Pancreas (tissue), 10 donors: ENCODE data around the gene SESN1. TPM values are rescaled to one million over a fixed set of nuclear protein-coding genes. Genes with fewer than 3 reads are reported as not detected.
A peak's percentile ranks its signal among the peaks of the same experiment; 100 is the strongest.

Experiments used
- ATAC-seq, 4 donors: fragments of 200-7000 bp; cut with Tn5 transposase; one replicate each; pipeline versions ENCODE4 v1.8.0 to v1.9.1; 2020; ENCODE audit warnings: mild to moderate bottlenecking in 4 of 4, moderate library complexity in 4 of 4
- DNase-seq, 6 donors: peaks; one replicate each; pipeline ENCODE4 v3.0.0-alpha.2; 2020
- FAIRE-seq: peaks from 2 replicates; lab custom pipeline; 2012; peaks lifted over from hg19 to GRCh38; lab: Jason Lieb, UNC
- H3K27ac ChIP-seq, 4 donors: fragments of 200-600 bp; sonication (generic); 1 replicate in 3 of 4; 2 replicates in 1 of 4; pipeline versions ENCODE4 v1.5.0 to v1.8.0; 2020
- H3K27me3 ChIP-seq, 4 donors: fragments of 200-600 bp; one replicate each; pipeline ENCODE4 v1.8.0; 2021
- H3K36me3 ChIP-seq, 3 donors: fragments of 200-600 bp; sonication (generic) in 1 of 3; one replicate each; pipeline versions ENCODE4 v1.5.0 to v1.8.0; 2020 to 2021
- H3K4me1 ChIP-seq, 3 donors: fragments of 200-600 bp; one replicate each; pipeline ENCODE4 v1.8.0; 2021
- H3K4me3 ChIP-seq, 4 donors: fragments of 200-600 bp; sonication (generic) in 2 of 4; one replicate each; pipeline versions ENCODE4 v1.5.0 to v1.8.0; 2020 to 2021
- H3K9me3 ChIP-seq, 4 donors: fragments of 200-600 bp; one replicate each; pipeline ENCODE4 v1.8.0; 2021
- WGBS, 2 donors: extraction: QIAGEN DNeasy Blood & Tissue Kit; methylation state at CpG; one replicate each; pipeline ENCODE4 v1.1.7; 2013; 5-methylcytosine and 5-hydroxymethylcytosine counted together
- intact Hi-C, 3 donors: fragments of 100-400 bp; cut with DNase I; formaldehyde crosslinking; loops; one replicate each; pipeline versions ENCODE4 v1.11.1 to v1.14.2; 2022
- polyA plus RNA-seq, 2 donors: library from polyadenylated mRNA; stranded (reverse); fragments of 200-250 nt; gene quantifications; one replicate each; pipeline ENCODE4 v1.2.3, GENCODE V29; 2013
- total RNA-seq, 6 donors: library from RNA; stranded (reverse); fragmentation: NEBNext Ultra II Directional in 4 of 6; extraction: Animal tissue kit (Norgen Biotek cat#: 25700) in 4 of 6; gene quantifications; one replicate each; pipeline versions ENCODE4 v1.2.1 to v1.2.4, GENCODE V29; 2021 to 2023
- TF ChIP-seq, protein P1 (sequence below), 4 donors: fragments of 200-600 bp; sonication (generic) in 3 of 4; IDR thresholded peaks; one replicate each; pipeline versions ENCODE4 v1.5.0 to v1.8.0; 2021; ENCODE audit warnings: antibody characterized with exemption in 4 of 4
- donor health status: healthy with polysubstance abuse.
- donor health status: DM: no; HTN: no; CAD: no; lungs with moderate emphysema.
- donor health status: DM: no; HTN: no; CAD: no.
- donor health status: control.
- donor health status: control.
- donor health status: Bipolar disorder and iron deficiency.
- donor health status: DM: yes; HTN: yes; CAD: no.
- donor health status: DM: no; HTN: no; CAD: no.
- donor health status: DM: no; HTN: no; CAD: no.
- donor health status: DM: yes; HTN: yes; CAD: no.

SESN1 gene
- total and polyA plus RNA-seq, 8 donors = 8.5 to 22.4 (median 16.8) TPM

DNA sequence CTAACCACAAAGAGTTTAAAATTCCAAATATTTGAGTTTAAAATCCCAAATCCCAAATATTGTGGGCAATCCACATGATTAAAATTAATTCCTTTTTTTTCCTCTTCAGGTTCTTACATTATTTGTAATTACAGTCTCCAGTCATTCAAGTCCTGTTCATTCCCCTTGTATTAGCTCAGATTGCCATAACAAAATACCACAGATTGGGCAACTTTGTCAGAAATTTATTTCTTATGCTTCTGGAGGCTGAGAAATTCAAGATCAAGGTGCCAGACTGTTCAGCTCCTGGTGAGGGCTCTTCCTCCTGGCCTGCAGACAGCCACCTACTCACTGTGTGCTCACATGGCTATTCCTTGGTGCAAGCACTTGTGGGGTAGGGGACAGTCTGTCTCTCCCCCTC, 141.0 kb downstream of the SESN1 start:
- TF ChIP-seq, protein P1, sequence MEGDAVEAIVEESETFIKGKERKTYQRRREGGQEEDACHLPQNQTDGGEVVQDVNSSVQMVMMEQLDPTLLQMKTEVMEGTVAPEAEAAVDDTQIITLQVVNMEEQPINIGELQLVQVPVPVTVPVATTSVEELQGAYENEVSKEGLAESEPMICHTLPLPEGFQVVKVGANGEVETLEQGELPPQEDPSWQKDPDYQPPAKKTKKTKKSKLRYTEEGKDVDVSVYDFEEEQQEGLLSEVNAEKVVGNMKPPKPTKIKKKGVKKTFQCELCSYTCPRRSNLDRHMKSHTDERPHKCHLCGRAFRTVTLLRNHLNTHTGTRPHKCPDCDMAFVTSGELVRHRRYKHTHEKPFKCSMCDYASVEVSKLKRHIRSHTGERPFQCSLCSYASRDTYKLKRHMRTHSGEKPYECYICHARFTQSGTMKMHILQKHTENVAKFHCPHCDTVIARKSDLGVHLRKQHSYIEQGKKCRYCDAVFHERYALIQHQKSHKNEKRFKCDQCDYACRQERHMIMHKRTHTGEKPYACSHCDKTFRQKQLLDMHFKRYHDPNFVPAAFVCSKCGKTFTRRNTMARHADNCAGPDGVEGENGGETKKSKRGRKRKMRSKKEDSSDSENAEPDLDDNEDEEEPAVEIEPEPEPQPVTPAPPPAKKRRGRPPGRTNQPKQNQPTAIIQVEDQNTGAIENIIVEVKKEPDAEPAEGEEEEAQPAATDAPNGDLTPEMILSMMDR (IDR thresholded peaks at IDR 0.05) = no peak
- peaks cover 0 to 5% (median 5%) of the 10 kb centered on the region in 3 donors for H3K4me1 ChIP-seq
- H3K36me3 ChIP-seq = no peaks in the 10 kb centered on the region
- FAIRE-seq (no peak), DNase-seq (no peak), ATAC-seq (no peak)
- intact Hi-C loops = no loop called here
- no peaks in the 10 kb centered on the region for H3K9me3 ChIP-seq
- no peak overlapping the region for H3K4me3 ChIP-seq
- no peak overlapping the region for H3K27ac ChIP-seq
- H3K27me3 ChIP-seq = no peaks in the 10 kb centered on the region

DNA sequence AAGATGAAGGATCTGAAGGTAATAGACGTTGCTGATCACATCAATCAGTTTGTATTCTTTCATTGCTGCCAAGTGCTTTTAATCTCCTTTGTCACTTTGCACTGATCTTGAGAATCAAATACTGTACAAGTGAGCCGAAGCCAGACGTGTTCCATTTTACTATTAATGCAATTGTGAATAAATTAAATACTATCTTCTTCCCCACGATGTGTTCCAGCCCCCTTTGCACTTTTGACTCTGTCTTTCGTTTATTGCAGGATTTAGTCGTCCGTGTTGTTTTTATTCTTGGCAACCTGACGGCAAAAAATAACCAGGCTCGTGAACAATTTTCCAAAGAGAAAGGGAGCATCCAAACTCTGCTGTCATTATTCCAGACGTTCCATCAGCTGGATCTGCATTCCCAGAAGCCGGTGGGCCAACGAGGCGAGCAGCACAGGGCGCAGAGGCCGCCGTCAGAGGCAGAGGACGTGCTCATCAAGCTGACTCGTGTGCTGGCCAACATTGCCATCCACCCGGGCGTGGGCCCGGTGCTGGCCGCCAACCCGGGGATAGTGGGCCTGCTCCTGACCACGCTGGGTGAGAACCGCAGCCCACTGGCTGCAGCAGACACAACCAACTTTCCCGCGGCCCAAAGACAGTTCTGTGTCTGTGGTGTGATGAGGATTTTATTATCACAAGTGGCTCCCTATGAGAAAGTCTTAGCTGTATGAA, 141.7 kb downstream of the SESN1 start:
- H3K27me3 ChIP-seq = no peaks in the 10 kb centered on the region
- no peak overlapping the region for H3K27ac ChIP-seq
- DNase-seq = no peak
- WGBS, 2 donors = 84 to 91% methylated on average over 27 of the region's 27 CpGs
- no peaks in the 10 kb centered on the region for H3K36me3 ChIP-seq
- H3K4me3 ChIP-seq = no peak overlapping the region
- ATAC-seq = no peak
- no peaks in the 10 kb centered on the region for H3K9me3 ChIP-seq
- intact Hi-C loops = no loop called here
- peaks cover 1 to 13% (median 11%) of the 10 kb centered on the region in 3 donors for H3K4me1 ChIP-seq
- TF ChIP-seq, protein P1 (IDR thresholded peaks at IDR 0.05) = no peak
- FAIRE-seq = no peak

DNA sequence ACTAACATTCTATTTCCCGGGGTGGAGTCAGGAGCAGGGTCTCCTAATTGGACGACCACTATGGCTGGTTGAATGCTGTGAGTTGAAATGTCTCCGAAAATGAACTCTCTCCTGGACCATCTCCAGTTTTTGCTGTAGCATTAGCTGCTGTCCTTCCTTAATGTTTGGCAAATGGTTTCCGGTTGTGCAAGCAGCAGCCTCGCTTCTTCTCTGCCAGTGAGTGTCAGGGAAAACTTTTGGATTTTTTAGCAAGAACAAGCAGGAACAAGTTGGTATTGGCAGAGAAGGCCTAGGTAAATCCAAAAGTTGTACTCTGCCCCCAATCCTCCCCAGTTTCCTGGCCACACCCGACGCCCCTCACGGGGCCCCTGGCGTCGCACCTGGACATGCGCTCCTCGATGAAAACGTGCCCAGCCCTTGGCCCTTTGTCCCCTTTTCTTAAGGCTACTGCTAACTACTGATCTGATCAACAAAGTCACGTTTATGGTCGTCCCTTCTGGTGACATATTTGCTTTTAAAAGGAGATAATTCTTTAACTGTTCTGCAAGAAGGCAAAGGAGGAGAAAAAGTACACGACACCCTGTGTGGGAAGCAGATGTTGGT, 143.2 kb downstream of the SESN1 start:
- 76 to 80% methylated on average over 16 of the region's 16 CpGs for WGBS, 2 donors
- intact Hi-C loops = no loop called here

DNA sequence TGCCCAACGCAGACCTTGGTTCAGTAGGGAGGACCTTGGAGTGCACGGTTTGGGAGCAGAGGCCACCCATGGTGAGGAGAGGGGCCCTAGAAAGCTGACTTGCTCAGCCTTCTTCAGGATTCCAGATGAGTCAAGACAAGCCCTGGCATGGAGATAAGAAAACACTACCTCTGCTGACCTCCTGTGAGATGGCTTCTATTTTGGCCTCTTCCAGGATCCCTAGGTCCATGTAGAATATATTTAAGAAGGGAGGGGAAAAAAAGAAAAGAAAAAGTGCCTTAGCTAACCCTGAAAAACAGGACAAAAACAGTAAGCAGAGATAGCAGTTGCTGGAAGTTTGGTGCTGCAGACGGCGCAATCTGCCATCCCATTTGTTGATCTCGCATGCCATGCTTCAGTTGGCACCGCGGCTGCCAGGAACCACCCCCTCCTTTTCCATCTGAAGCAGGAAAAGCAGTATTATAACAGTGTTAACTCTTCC, 146.4 kb downstream of the SESN1 start:
- peaks cover 24 to 47% (median 38%) of the 10 kb centered on the region in 3 donors for H3K4me1 ChIP-seq
- FAIRE-seq (no peak), DNase-seq (peak in 1 of 6 donors; percentile 35), ATAC-seq (peak; percentile 23 to 68 (median 44))
- no peaks in the 10 kb centered on the region for H3K36me3 ChIP-seq
- intact Hi-C loops = no loop called here
- H3K27ac ChIP-seq = peak overlapping the region in 2 of 4 donors; percentile 61 to 74
- no peak overlapping the region for H3K4me3 ChIP-seq
- no peaks in the 10 kb centered on the region for H3K9me3 ChIP-seq
- TF ChIP-seq, protein P1 (IDR thresholded peaks at IDR 0.05) = no peak
- 33 to 37% methylated on average over 7 of the region's 7 CpGs for WGBS, 2 donors
- H3K27me3 ChIP-seq = no peaks in the 10 kb centered on the region

More for the DNA sequence above, 143.2 kb downstream of the SESN1 start:
- no peak overlapping the region for H3K4me3 ChIP-seq
- H3K36me3 ChIP-seq = no peaks in the 10 kb centered on the region
- FAIRE-seq (no peak), DNase-seq (no peak), ATAC-seq (no peak)
- H3K4me1 ChIP-seq = peaks cover 10 to 26% (median 26%) of the 10 kb centered on the region in 3 donors
- TF ChIP-seq, protein P1 (IDR thresholded peaks at IDR 0.05) = no peak
- no peaks in the 10 kb centered on the region for H3K27me3 ChIP-seq
- no peaks in the 10 kb centered on the region for H3K9me3 ChIP-seq
- no peak overlapping the region for H3K27ac ChIP-seq
